ENCODE data around the gene HMCN1. TPM values are rescaled to one million over a fixed set of nuclear protein-coding genes. Genes with fewer than 3 reads are reported as not detected.

HMCN1 gene
- polyA plus RNA-seq, 1 of the 3 experiments (the other 2 are of a cell fraction), result 59.5 TPM

GRCh38 chr1:185971688-185972087 lies 237.5 kb downstream of the HMCN1 start:
- Histone ChIP-seq H3K9ac (no peak overlapping the region), H3K9me2 (no peaks in the 10 kb centered on the region), H3K4me2 (peak overlapping the region; percentile 5; the same call in 1 of the 2 replicates), H3F3A (replicated peaks; ENCODE audit: insufficient read depth) (peaks cover 18% of the 10 kb centered on the region), H2AFZ (ENCODE audit: low read depth) (no peak overlapping the region), H4K20me1 (ENCODE audit: insufficient read depth) (no peaks in the 10 kb centered on the region), H3K27me3 (ENCODE audit: insufficient read depth) (peaks cover 6% of the 10 kb centered on the region; the same call in 1 of the 2 replicates), H3K4me3 (ENCODE audit: low read depth in 2 of 2, low read length in 1 of 2) (no peak overlapping the region), H3K36me3 (replicated peaks in 1 of 2; ENCODE audit: control insufficient read depth in 1 of 2, insufficient read depth in 2 of 2, low read length in 1 of 2) (peaks cover 0 to 6% of the 10 kb centered on the region in 2 experiments), H3K9me3 (no peaks in the 10 kb centered on the region), H3K79me2 (ENCODE audit: insufficient read depth) (no peaks in the 10 kb centered on the region), H3K27ac (ENCODE audit: low read depth in 2 of 2, low read length in 1 of 2) (peak overlapping the region; percentile 39 to 78; a peak in 3 of 4 replicates), H3K4me1 (ENCODE audit: control insufficient read depth in 1 of 2, insufficient read depth in 2 of 2, low read depth in 1 of 2, low read length in 1 of 2) (peaks cover 0 to 5% of the 10 kb centered on the region in 2 experiments; a peak in 3 of 4 replicates)
- POLR2A ChIA-PET, result no interaction called here
- no peak for DNase-seq
- CTCF ChIA-PET, result no interaction called here
- 4% methylated on average over 1 of the region's 1 CpG for WGBS (ENCODE audit: low lambda C conversion rate)
- 0 out of 2 replicates have a peak, but pooled peaks have one; percentile 48 for TF ChIP-seq JUND (IDR thresholded peaks at IDR 0.05)
- no peak for TF ChIP-seq RCOR1 (IDR thresholded peaks at IDR 0.05; ENCODE audit: low read length)
- no peak for TF ChIP-seq CTCF (IDR thresholded peaks at IDR 0.05)
- no peak for TF ChIP-seq USF2 (IDR thresholded peaks at IDR 0.05; ENCODE audit: borderline replicate concordance, low read depth, low read length)
- TF ChIP-seq MEF2A (IDR thresholded peaks at IDR 0.05; ENCODE audit: borderline replicate concordance, low read depth), result peak; percentile 12; the same call in 1 of the 2 replicates
- TF ChIP-seq TCF12 (IDR thresholded peaks at IDR 0.05), result peak; percentile 62
- no peak for TF ChIP-seq MAX (IDR thresholded peaks at IDR 0.05; ENCODE audit: low read depth)
- peak; percentile 31; the same call in 1 of the 2 replicates for TF ChIP-seq FOSL2 (IDR thresholded peaks at IDR 0.05; ENCODE audit: borderline replicate concordance, low read depth)
- no peak for TF ChIP-seq USF1 (IDR thresholded peaks at IDR 0.05; ENCODE audit: borderline replicate concordance, low read depth)
- TF ChIP-seq YY1 (IDR thresholded peaks at IDR 0.05; ENCODE audit: low read depth), result no peak
- no peak for TF ChIP-seq IRF3 (IDR thresholded peaks at IDR 0.05; ENCODE audit: low read depth, low read length)
- peak in 1 of 2 experiments; percentile 46; a peak in 1 of 4 replicates for TF ChIP-seq EP300 (IDR thresholded peaks at IDR 0.05; ENCODE audit: borderline replicate concordance in 1 of 2, low read depth in 1 of 2, low read length in 1 of 2)
- no peak for TF ChIP-seq RFX5 (IDR thresholded peaks at IDR 0.05; ENCODE audit: low read length)
- no peak for TF ChIP-seq RXRA (IDR thresholded peaks at IDR 0.05; ENCODE audit: borderline replicate concordance, low read depth)
- 0 out of 2 replicates have a peak, but pooled peaks have one; percentile 14 for TF ChIP-seq TEAD4 (IDR thresholded peaks at IDR 0.05; ENCODE audit: borderline replicate concordance, insufficient read depth)
- TF ChIP-seq PBX3 (IDR thresholded peaks at IDR 0.05), result 0 out of 2 replicates have a peak, but pooled peaks have one; percentile 7
